GM15510 (cell line): Measurements from ENCODE around the gene R3HDM1.

Experiments used
- POLR2A ChIP-seq: IDR thresholded peaks from 3 replicates; pipeline ENCODE4 v1.6.1; 2011; ENCODE audit warnings: borderline replicate concordance; ENCODE audit not compliant: insufficient read length; ENCODE audit errors: extremely low read depth

R3HDM1 gene

DNA sequence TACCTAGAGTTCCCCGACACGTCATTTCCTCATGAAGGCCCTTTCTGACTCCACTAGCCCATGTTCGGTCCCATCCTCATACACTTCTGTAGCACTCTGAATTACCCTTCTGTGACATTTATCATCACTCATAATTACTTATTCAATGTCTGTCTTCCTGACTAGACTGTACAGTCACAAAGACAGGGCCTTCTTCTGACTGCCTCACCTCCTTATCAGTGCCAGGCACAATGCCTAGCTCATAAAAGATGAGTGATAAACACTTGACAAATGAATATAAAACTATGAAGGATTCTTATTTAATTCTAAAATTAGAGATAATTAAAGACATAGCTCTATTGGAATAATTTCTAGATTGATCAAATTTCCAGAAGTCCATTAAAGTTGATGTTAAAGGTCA, 208.9 kb downstream of the R3HDM1 start:
- TF ChIP-seq POLR2A: no peak

DNA sequence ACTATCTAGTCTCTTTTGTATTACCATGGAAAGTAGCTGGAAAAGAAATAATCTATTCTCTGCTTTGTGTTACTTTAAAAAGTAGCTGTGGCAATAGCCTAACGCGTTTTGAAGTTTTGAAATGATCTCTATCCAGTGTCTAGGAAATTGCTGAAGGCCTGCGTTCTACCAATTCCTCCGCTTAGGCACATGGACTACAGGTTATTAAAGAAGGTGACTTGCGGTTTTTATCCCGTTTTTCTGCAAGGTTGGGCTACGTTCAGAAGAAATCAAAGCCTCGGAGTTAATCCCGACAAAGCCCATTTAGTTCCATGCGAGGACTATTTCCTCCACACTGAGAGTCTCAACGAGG, 209.7 kb downstream of the R3HDM1 start:
- TF ChIP-seq POLR2A: no peak

DNA sequence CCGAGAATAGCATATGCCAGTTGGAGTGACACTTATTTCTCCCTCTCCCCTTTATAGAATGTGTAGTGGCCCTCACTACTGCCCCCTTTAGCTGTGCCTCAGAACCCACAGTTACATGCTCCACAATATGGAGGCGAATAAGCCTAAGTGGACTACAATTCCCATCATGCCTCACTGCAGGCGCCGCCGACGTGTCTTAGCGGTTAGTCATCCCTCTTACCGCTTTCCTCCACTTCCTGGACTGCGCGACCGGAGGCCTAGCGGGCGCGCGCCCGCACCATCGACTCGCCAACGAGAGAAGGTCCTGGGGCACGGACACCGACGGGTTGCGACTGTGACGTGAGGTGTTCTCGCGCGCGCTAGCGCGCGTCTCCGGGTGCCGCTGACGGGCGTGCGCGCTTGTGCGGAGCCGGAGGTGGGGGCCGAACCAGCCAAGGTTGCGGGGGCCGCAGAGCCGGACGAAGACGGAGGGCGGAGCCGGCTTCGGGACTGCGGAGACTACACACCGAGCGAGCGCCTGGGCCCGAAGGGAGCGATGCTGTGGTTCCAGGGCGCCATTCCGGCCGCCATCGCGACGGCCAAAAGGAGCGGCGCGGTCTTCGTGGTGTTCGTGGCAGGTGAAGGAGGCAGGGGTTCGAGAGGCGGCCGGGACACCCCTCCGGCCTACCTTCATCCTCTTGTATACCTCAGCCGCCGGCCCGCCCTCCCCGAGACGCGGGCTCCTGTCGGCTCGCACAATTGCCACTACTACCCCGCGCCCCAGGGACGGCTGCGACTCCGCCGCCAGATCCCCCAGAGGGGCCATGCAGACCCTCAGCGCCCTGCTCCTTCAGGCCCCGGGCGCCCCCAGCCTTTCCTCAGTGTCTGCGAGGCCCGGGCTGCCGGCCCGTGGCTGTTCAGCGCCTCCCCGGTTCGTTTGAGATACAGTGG, 210.4 kb downstream of the R3HDM1 start, which contains the start of gene UBXN4:
UBXN4 (plus strand) TSS at position 461 of the 930 bp plus-strand sequence; CDS start at position 536, 75 bp downstream.
- TF ChIP-seq POLR2A: peak; percentile 89

DNA sequence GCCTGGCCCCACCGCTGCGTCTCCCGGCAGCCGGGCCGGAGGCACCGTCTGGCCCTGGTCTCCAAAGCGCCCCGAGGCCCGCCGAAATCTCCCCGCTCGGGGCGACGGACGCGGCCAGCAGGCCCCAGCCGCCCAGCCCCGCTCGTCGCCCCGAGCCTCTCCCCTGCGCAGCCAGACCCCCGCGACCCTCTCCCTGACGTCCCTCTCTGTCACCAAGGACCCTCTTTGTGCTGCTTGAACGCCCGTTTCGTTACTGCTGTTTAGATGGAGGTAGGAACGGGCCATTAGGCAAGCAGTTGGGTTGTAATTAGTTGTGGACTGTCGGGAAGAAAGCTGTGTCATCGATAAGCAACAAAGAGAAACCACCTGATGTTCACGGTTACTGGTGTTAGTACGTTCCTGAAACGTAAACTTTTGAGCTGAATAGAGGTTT, 211.1 kb downstream of the R3HDM1 start:
- TF ChIP-seq POLR2A: no peak

DNA sequence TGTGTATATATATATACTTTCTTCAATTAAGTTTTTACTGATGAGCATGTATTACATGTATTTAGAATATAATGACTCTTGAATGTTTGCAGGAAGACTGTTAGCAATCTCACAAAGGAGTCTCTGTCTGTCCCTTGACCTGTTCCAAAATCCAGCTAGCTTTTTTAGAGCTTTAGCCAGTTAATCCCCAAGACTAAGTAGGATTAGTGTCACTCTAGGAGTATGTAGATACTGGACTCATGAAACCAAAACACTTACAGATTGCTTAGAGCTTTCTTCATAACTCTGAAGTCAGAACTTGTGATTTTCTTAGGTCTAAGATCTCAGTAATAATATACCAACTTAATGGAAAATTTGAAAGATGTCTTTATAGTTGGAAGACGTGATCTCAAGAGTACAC, 212.6 kb downstream of the R3HDM1 start:
- no peak for TF ChIP-seq POLR2A

DNA sequence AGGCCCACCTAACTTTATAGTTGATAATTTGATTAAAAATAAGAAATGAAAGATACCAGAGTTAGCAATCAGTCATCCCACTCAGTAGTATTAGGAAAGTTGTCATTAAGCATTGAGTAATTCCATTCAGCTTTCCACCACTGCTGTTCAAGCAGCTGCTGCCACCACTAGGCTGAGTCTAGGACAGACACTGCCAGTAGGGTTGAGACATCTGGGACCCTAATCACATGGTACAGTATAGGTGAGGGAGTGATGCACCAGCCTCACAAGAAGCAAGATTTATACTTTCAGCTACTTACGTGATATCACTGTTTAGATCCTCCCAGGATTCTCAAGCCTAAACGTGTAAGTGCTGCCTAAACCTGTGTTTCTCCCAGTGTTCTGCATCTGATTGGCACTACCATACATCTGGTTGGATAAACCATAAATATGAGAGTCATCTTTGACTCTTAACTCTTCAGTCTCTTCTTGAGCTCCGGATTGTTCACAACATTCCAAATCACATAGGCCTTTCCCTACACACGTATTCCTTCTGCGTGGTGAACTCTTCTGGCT, 213.6 kb downstream of the R3HDM1 start:
- TF ChIP-seq POLR2A: no peak

DNA sequence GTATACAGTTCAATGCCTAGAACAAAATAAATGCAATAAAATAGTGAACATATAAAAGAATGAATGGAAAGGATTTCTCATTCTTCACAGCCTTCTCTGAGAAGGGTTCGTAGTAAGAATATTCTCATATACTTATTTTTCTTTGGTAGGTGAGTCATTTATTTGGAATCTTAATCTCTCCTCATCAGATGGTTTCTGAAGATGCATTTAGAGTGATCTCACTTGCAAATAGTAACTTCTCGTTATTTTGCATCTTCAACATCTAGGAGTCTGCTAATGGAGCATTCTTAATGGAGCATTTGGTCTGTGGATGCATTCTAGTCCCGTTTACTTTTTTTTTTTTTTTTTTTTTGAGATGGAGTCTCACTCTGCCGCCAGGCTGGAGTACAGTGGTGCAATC, 214.3 kb downstream of the R3HDM1 start:
- no peak for TF ChIP-seq POLR2A

DNA sequence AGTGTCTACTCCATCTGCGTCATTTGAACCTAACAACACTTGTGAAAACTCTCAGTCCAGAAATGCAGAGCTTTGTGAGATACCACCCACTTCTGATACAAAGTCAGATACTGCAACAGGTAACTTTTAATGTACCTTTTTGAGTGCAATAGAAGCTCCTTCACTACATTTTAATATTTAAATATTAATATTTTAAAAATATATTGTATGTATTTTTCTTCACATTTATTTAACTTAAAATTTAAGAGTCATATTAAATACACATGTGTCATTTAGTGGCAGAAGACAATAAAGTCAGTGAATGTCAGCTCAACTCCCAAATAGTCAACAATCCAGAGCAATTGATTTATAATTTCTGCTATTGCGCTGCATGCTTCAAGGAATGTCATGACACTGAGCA, 224.3 kb downstream of the R3HDM1 start:
- no peak for TF ChIP-seq POLR2A

DNA sequence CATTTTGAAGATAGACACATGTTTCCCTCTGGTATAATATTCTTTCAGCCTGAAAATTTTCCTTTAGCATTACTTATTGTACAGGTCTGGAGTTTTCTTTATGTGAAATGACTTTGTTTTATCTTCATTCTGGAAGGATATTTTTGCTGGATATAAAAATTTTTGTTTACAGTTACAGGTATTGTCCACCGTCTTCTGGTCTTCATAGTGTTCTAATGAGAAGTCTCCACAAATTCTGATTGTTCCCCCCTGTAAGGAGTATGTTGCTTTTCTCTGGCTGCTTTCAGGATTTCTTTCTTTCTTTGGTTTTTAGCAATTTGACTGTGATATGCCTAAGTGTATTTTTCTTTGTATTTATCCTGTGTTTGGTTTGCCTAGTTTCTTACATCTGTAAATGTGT, 225.4 kb downstream of the R3HDM1 start:
- TF ChIP-seq POLR2A: no peak

DNA sequence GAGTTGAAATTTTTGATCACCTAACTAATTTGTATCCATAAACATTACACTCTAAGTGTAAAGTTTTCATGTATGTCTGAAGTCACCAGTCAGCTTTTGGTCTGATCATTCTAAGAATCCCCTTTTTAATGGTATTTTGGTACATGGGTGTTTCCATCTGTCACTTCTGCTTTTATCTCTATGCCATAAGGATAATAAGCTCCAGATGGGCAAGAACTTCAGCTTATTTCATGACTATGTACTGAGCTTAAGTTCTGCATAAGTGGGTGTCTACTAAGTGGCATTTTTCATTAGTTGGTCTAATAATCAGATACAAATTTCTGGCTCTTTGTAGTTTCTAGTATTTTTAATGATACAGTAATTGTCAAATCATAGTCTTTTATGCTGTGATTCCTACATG, 230.7 kb downstream of the R3HDM1 start:
- no peak for TF ChIP-seq POLR2A

DNA sequence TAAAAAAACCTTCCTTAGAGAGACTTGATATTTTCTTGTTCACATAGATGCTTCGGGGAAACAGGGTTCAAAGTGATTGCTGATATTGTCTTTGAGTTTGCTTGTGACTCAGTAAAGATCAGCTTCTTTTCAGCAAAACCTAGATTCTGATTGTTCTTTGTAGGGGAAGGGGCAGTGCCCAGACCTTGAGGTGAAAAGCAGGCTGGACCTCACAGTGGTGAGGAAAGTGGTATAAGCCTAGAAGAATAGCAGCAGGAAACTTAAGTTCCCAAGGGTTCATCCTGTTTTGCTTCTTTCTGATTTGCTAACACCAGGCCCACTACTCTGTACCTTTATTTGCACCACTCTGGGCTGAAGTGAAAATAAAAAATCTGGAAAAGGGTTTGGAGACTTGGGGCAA, 231.2 kb downstream of the R3HDM1 start:
- TF ChIP-seq POLR2A: no peak

DNA sequence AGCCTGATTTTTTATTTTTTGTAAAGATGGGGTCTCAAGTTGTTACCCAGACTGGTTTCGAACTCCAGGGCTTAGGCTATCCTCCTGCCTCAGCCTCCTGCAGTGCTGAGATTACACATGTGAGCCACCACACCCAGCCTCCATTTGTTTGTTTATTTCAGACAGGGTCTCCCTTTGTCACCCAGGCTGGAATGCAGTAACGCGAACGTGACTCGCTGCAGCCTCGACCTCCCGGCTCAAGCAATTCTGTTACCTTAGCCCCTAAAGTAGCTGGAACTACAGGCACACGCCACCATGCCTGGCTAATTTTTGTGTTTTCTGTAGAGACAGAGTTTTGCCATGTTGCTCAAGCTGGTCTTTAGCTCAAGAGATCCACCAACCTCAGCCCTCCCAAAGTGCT, 237.6 kb downstream of the R3HDM1 start:
- TF ChIP-seq POLR2A: no peak

DNA sequence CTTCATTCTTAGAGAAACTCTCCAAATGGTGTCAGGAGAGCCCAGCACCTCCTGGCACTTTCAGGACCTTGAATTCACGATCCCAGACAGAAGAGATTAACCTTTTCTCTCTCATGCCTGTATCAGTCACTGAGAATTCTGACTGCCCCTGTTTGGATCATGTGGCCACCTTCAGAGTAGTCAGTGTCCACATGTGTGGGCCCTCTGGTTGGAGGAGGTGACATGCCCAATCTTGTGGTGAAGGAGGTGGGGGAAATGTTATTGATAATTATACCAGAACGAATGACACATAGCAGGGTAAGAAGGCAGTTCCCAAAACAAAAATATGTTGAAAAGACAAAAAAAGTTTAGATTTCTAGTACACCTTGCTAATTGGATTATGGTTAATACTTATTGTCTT, 242.0 kb downstream of the R3HDM1 start:
- no peak for TF ChIP-seq POLR2A

DNA sequence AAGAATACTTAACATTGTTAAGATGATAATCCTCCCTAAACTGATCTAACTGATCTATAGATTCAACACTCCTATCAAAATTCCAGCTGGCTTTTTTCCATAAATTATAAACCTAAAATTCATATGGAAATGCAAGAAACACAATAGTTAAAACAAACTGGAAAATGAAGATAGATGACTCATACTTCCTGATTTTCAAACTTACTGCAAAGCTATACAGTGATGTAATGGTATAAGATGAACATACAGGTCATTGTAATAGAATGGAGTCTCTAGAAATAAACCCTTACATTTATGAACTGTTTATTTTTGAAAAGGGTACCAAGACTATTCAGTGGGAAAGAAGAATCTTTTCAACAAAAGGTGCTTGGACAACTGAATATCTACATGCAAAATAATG, 242.6 kb downstream of the R3HDM1 start:
- no peak for TF ChIP-seq POLR2A
